ENCODE results near the gene HMGCLL1. TPM values are rescaled to one million over a fixed set of nuclear protein-coding genes. Genes with fewer than 3 reads are reported as not detected.

Gene HMGCLL1
- total RNA-seq, 1 experiment from 2014 or later, result 0.11 TPM

DNA sequence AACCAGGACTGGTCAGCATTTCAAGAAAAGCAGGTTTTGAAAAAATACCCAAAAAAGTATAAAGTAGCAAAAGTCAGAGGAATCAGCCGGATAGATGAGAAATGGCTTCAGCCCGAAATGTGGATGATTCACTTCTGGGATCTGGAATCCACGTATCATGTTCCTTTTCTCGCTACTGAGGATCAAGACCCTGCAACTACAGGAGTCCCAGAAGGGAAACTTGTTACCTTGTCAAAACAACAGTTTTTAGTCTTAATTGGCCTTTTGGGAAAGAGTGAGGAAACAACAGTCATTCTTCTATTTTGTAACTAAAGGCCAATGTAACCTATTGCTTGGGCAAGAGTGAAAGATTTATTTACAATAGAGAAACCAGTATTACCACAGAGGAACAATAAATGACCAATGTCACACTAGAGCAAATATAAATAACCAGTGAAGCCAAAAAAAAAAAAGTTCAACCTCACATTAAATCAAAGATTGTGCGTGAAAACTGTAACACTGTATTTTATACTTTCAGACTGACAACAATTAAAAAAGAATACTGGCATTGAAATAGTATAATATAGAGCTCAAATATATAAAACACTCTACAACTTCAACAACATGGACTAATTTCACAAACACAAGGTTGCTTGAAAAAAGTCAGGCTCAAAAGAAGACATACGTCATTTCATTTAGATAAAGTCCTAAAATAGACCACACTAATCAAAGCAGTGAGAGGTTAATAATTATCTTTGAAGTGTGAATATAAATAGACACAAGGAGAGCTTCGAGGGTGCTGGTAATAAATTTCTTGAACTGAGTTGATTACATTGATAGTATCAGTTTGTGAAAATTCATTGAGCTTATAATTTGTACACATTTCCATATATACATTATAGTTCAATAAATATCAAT, 135.5 kb downstream of the HMGCLL1 start:
- H3K4me3 Mint-ChIP-seq, result no peak overlapping the region

DNA sequence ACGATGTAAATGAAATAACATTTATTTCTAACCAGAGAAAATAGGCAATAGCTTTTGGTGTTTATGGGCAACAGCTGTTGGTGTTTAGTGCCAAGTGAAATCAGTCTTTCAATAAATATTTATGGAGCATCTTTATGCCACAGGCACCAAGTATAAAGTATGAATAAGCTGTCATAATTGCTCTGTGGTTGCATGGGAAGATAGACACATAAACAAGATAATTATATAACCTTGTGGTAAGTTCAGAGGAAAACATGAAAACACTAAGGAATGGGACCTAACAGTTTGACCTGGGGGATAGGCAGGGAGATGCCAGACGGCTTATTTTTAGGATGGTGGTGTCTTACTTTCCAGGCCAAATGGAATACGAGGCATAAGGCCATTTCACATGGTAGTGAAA, 140.8 kb downstream of the HMGCLL1 start:
- TF ChIP-seq GABPB1 (CRISPR knock-in tag; IDR thresholded peaks at IDR 0.05) (no peak), TP53 (CRISPR knock-in tag; IDR thresholded peaks at IDR 0.05) (no peak), SOX15 (CRISPR knock-in tag; IDR thresholded peaks at IDR 0.05) (no peak), HMGA2 (CRISPR knock-in tag; IDR thresholded peaks at IDR 0.05) (no peak)
- TF ChIP-seq, protein P1, sequence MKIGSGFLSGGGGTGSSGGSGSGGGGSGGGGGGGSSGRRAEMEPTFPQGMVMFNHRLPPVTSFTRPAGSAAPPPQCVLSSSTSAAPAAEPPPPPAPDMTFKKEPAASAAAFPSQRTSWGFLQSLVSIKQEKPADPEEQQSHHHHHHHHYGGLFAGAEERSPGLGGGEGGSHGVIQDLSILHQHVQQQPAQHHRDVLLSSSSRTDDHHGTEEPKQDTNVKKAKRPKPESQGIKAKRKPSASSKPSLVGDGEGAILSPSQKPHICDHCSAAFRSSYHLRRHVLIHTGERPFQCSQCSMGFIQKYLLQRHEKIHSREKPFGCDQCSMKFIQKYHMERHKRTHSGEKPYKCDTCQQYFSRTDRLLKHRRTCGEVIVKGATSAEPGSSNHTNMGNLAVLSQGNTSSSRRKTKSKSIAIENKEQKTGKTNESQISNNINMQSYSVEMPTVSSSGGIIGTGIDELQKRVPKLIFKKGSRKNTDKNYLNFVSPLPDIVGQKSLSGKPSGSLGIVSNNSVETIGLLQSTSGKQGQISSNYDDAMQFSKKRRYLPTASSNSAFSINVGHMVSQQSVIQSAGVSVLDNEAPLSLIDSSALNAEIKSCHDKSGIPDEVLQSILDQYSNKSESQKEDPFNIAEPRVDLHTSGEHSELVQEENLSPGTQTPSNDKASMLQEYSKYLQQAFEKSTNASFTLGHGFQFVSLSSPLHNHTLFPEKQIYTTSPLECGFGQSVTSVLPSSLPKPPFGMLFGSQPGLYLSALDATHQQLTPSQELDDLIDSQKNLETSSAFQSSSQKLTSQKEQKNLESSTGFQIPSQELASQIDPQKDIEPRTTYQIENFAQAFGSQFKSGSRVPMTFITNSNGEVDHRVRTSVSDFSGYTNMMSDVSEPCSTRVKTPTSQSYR (CRISPR knock-in tag; IDR thresholded peaks at IDR 0.05), result no peak
- TF ChIP-seq, protein P2, sequence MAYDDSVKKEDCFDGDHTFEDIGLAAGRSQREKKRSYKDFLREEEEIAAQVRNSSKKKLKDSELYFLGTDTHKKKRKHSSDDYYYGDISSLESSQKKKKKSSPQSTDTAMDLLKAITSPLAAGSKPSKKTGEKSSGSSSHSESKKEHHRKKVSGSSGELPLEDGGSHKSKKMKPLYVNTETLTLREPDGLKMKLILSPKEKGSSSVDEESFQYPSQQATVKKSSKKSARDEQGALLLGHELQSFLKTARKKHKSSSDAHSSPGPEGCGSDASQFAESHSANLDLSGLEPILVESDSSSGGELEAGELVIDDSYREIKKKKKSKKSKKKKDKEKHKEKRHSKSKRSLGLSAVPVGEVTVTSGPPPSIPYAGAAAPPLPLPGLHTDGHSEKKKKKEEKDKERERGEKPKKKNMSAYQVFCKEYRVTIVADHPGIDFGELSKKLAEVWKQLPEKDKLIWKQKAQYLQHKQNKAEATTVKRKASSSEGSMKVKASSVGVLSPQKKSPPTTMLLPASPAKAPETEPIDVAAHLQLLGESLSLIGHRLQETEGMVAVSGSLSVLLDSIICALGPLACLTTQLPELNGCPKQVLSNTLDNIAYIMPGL (CRISPR knock-in tag; IDR thresholded peaks at IDR 0.05), result no peak
- Mint-ChIP-seq H3K36me3 (no peaks in the 10 kb centered on the region), H3K4me3 (no peak overlapping the region), H3K27ac (no peak overlapping the region), H3K27me3 (ENCODE audit: low read depth) (no peaks in the 10 kb centered on the region), H3K9me3 (no peaks in the 10 kb centered on the region), H3K4me1 (peaks cover 8% of the 10 kb centered on the region)
- ATAC-seq (no peak), DNase-seq (ENCODE audit: low spot score) (no peak)
- ChIA-PET POLR2A (no interaction called here), CTCF (no interaction called here)

More for the DNA sequence above, 135.5 kb downstream of the HMGCLL1 start:
- ChIA-PET CTCF (interaction anchor here (1.2 to 3.1 kb wide), 2 partner anchors 166 to 849 kb away, joined by 4 to 14 read pairs; no protein-coding TSS in a partner anchor), POLR2A (no interaction called here)
- DNase-seq (ENCODE audit: low spot score) (no peak), ATAC-seq (no peak)
- no peaks in the 10 kb centered on the region for H3K27me3 Mint-ChIP-seq (ENCODE audit: low read depth)
- no peaks in the 10 kb centered on the region for H3K4me1 Mint-ChIP-seq
- TF ChIP-seq, protein P3, sequence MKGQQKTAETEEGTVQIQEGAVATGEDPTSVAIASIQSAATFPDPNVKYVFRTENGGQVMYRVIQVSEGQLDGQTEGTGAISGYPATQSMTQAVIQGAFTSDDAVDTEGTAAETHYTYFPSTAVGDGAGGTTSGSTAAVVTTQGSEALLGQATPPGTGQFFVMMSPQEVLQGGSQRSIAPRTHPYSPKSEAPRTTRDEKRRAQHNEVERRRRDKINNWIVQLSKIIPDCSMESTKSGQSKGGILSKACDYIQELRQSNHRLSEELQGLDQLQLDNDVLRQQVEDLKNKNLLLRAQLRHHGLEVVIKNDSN (CRISPR knock-in tag; IDR thresholded peaks at IDR 0.05), result no peak
- TF ChIP-seq, protein P4, sequence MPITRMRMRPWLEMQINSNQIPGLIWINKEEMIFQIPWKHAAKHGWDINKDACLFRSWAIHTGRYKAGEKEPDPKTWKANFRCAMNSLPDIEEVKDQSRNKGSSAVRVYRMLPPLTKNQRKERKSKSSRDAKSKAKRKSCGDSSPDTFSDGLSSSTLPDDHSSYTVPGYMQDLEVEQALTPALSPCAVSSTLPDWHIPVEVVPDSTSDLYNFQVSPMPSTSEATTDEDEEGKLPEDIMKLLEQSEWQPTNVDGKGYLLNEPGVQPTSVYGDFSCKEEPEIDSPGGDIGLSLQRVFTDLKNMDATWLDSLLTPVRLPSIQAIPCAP (CRISPR knock-in tag; IDR thresholded peaks at IDR 0.05), result no peak
- TF ChIP-seq, protein P5, sequence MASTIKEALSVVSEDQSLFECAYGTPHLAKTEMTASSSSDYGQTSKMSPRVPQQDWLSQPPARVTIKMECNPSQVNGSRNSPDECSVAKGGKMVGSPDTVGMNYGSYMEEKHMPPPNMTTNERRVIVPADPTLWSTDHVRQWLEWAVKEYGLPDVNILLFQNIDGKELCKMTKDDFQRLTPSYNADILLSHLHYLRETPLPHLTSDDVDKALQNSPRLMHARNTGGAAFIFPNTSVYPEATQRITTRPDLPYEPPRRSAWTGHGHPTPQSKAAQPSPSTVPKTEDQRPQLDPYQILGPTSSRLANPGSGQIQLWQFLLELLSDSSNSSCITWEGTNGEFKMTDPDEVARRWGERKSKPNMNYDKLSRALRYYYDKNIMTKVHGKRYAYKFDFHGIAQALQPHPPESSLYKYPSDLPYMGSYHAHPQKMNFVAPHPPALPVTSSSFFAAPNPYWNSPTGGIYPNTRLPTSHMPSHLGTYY (CRISPR knock-in tag; IDR thresholded peaks at IDR 0.05), result no peak
- no peak for TF ChIP-seq PRRX2 (CRISPR knock-in tag; IDR thresholded peaks at IDR 0.05)
- H3K27ac Mint-ChIP-seq, result no peak overlapping the region
- no peaks in the 10 kb centered on the region for H3K9me3 Mint-ChIP-seq
- H3K36me3 Mint-ChIP-seq, result no peaks in the 10 kb centered on the region

DNA sequence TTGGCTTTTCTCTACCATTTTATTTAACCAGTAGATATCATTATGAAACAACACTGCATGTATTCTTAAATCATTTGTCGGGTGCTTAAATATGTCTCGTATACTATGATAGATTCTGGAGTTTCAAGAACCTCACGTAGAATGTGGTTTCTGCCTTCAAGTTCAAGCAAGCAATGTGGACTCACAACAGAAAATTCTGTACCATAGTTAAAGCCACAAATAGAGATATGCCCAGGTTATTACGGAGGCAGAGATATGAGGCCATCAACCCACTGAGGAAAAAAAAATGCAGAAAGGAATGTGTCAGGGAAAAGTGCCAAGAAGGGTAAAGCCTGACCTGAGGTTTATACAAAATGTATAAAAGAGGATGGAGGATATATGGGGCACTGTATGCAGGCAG, 141.9 kb downstream of the HMGCLL1 start:
- H3K36me3 Mint-ChIP-seq, result no peaks in the 10 kb centered on the region
- DNase-seq (ENCODE audit: low spot score) (no peak), ATAC-seq (no peak)
- ChIA-PET POLR2A (no interaction called here), CTCF (no interaction called here)
- H3K27me3 Mint-ChIP-seq (ENCODE audit: low read depth), result no peaks in the 10 kb centered on the region
- H3K4me3 Mint-ChIP-seq, result no peak overlapping the region
- H3K9me3 Mint-ChIP-seq, result no peaks in the 10 kb centered on the region
- no peak overlapping the region for H3K27ac Mint-ChIP-seq
- peaks cover 11% of the 10 kb centered on the region for H3K4me1 Mint-ChIP-seq
- TF ChIP-seq JUN (CRISPR knock-in tag; IDR thresholded peaks at IDR 0.05), result no peak
- TF ChIP-seq IRF2 (CRISPR knock-in tag; IDR thresholded peaks at IDR 0.05; ENCODE audit: borderline replicate concordance, low read depth), result no peak
- TF ChIP-seq TEAD1 (CRISPR knock-in tag; IDR thresholded peaks at IDR 0.05), result no peak
- TF ChIP-seq, protein P6, sequence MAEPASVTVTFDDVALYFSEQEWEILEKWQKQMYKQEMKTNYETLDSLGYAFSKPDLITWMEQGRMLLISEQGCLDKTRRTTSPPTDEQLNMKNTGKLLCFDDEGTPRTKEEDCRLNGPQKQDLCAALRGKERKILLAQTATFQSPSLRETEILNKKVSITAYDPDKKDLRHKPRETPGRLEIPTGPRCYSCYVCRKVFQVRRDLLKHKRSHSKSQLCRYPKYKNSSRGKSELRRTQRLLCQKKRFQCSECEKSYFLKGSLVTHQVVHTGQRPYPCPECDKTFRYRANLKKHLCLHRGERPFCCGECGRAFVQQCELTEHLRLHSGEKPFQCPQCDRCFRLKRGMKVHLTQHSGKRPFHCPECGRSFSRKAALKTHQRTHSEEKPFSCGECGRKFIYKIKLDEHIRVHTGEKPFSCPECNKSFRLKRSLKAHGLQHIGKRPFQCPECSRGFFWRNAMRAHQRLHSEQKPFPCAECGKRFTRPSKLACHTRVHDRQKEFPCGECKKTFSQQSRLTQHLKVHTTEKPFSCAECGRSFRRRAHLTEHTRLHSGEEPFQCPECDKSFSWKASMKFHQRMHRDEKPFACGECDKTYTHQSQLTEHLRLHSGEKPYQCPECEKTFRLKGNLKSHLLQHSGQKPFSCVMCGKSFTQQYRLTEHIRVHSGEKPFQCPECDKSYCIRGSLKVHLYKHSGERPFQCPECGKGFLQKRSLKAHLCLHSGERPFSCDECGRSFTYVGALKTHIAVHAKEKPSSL (CRISPR knock-in tag; conservative IDR thresholded peaks at IDR 0.05), result no peak
- TF ChIP-seq, protein P7, sequence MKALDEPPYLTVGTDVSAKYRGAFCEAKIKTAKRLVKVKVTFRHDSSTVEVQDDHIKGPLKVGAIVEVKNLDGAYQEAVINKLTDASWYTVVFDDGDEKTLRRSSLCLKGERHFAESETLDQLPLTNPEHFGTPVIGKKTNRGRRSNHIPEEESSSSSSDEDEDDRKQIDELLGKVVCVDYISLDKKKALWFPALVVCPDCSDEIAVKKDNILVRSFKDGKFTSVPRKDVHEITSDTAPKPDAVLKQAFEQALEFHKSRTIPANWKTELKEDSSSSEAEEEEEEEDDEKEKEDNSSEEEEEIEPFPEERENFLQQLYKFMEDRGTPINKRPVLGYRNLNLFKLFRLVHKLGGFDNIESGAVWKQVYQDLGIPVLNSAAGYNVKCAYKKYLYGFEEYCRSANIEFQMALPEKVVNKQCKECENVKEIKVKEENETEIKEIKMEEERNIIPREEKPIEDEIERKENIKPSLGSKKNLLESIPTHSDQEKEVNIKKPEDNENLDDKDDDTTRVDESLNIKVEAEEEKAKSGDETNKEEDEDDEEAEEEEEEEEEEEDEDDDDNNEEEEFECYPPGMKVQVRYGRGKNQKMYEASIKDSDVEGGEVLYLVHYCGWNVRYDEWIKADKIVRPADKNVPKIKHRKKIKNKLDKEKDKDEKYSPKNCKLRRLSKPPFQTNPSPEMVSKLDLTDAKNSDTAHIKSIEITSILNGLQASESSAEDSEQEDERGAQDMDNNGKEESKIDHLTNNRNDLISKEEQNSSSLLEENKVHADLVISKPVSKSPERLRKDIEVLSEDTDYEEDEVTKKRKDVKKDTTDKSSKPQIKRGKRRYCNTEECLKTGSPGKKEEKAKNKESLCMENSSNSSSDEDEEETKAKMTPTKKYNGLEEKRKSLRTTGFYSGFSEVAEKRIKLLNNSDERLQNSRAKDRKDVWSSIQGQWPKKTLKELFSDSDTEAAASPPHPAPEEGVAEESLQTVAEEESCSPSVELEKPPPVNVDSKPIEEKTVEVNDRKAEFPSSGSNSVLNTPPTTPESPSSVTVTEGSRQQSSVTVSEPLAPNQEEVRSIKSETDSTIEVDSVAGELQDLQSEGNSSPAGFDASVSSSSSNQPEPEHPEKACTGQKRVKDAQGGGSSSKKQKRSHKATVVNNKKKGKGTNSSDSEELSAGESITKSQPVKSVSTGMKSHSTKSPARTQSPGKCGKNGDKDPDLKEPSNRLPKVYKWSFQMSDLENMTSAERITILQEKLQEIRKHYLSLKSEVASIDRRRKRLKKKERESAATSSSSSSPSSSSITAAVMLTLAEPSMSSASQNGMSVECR (CRISPR knock-in tag; IDR thresholded peaks at IDR 0.05; ENCODE audit: borderline replicate concordance), result no peak
- no peak for TF ChIP-seq FOXJ3 (CRISPR knock-in tag; IDR thresholded peaks at IDR 0.05; ENCODE audit: borderline replicate concordance)
- no peak for TF ChIP-seq TCF7 (CRISPR knock-in tag; IDR thresholded peaks at IDR 0.05; ENCODE audit: low read depth)

Data from WTC11 (cell line).